ENCODE measurements around the gene MCAT. TPM values are rescaled to one million over a fixed set of nuclear protein-coding genes. Genes with fewer than 3 reads are reported as not detected.

MCAT gene
- total RNA-seq, 1 donor from 2014 or later = 11.8 TPM

GRCh38 chr22:43180670-43181069 is 37.5 kb upstream of the MCAT start:
- FAIRE-seq (no peak), DNase-seq (ENCODE audit: low read depth) (no peak)
- no peak overlapping the region for H3K4me3 ChIP-seq (ENCODE audit: low read depth, low read length)
- no peaks in the 10 kb centered on the region for H3K27me3 ChIP-seq (ENCODE audit: control insufficient read depth, insufficient read depth, low read length)
- H3K36me3 ChIP-seq (ENCODE audit: control insufficient read depth, insufficient read depth, low read length) = peaks cover 41% of the 10 kb centered on the region
- TF ChIP-seq, protein P1, sequence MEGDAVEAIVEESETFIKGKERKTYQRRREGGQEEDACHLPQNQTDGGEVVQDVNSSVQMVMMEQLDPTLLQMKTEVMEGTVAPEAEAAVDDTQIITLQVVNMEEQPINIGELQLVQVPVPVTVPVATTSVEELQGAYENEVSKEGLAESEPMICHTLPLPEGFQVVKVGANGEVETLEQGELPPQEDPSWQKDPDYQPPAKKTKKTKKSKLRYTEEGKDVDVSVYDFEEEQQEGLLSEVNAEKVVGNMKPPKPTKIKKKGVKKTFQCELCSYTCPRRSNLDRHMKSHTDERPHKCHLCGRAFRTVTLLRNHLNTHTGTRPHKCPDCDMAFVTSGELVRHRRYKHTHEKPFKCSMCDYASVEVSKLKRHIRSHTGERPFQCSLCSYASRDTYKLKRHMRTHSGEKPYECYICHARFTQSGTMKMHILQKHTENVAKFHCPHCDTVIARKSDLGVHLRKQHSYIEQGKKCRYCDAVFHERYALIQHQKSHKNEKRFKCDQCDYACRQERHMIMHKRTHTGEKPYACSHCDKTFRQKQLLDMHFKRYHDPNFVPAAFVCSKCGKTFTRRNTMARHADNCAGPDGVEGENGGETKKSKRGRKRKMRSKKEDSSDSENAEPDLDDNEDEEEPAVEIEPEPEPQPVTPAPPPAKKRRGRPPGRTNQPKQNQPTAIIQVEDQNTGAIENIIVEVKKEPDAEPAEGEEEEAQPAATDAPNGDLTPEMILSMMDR (IDR thresholded peaks at IDR 0.05; ENCODE audit: insufficient read depth, low read length, severe bottlenecking) = no peak

GRCh38 chr22:43179911-43180195 is 36.7 kb upstream of the MCAT start:
- FAIRE-seq = no peak
- no peak for DNase-seq (ENCODE audit: low read depth)
- H3K4me3 ChIP-seq (ENCODE audit: low read depth, low read length) = no peak overlapping the region
- TF ChIP-seq, protein P1 (IDR thresholded peaks at IDR 0.05; ENCODE audit: insufficient read depth, low read length, severe bottlenecking) = no peak
- no peaks in the 10 kb centered on the region for H3K27me3 ChIP-seq (ENCODE audit: control insufficient read depth, insufficient read depth, low read length)
- peaks cover 45% of the 10 kb centered on the region for H3K36me3 ChIP-seq (ENCODE audit: control insufficient read depth, insufficient read depth, low read length)

- no peak overlapping the region for H3K4me3 ChIP-seq (ENCODE audit: low read depth, low read length)
- FAIRE-seq = no peak
- DNase-seq (ENCODE audit: low read depth) = no peak
- TF ChIP-seq, protein P1 (IDR thresholded peaks at IDR 0.05; ENCODE audit: insufficient read depth, low read length, severe bottlenecking) = no peak
- H3K36me3 ChIP-seq (ENCODE audit: control insufficient read depth, insufficient read depth, low read length) = peaks cover 50% of the 10 kb centered on the region
- no peaks in the 10 kb centered on the region for H3K27me3 ChIP-seq (ENCODE audit: control insufficient read depth, insufficient read depth, low read length)
Measured at GRCh38 chr22:43179146-43179910, 36.1 kb upstream of the MCAT start.

DNA sequence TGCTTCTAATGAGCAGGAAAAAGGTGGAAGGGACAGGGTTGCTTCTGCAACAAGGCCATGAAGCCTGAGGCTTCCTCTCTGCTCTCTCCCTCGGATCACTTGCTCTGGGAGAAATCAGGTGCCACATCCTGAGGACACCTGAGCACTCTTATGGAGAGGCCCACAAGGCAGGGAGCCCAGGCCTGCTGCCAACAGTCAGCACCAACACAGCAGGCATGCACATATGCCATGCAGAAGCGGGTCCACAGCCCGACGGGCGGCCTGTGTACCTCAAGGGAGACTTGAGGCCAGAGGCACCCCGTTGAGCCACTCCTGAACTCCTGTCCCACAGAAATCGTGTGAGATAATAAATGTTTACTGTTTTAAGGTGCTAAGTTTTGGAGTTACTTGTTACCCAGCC is 34.3 kb upstream of the MCAT start:
- TF ChIP-seq, protein P1 (IDR thresholded peaks at IDR 0.05; ENCODE audit: insufficient read depth, low read length, severe bottlenecking) = no peak
- FAIRE-seq = no peak
- Histone ChIP-seq H3K4me3 (ENCODE audit: low read depth, low read length) (no peak overlapping the region), H3K36me3 (ENCODE audit: control insufficient read depth, insufficient read depth, low read length) (peaks cover 59% of the 10 kb centered on the region), H3K27me3 (ENCODE audit: control insufficient read depth, insufficient read depth, low read length) (no peaks in the 10 kb centered on the region)
- no peak for DNase-seq (ENCODE audit: low read depth)

- Histone ChIP-seq H3K36me3 (ENCODE audit: control insufficient read depth, insufficient read depth, low read length) (peaks cover 60% of the 10 kb centered on the region), H3K27me3 (ENCODE audit: control insufficient read depth, insufficient read depth, low read length) (no peaks in the 10 kb centered on the region), H3K4me3 (ENCODE audit: low read depth, low read length) (no peak overlapping the region)
- no peak for DNase-seq (ENCODE audit: low read depth)
- no peak for FAIRE-seq
- TF ChIP-seq, protein P1 (IDR thresholded peaks at IDR 0.05; ENCODE audit: insufficient read depth, low read length, severe bottlenecking) = no peak
Measured at GRCh38 chr22:43176090-43176489, 32.9 kb upstream of the MCAT start.
